ENCODE measurements around the gene ABCA10. TPM values are rescaled to one million over a fixed set of nuclear protein-coding genes. Genes with fewer than 3 reads are reported as not detected.

ABCA10 gene
- total RNA-seq, 4 donors from 2014 or later = 0.23 to 7.8 (median 1.9) TPM

DNA sequence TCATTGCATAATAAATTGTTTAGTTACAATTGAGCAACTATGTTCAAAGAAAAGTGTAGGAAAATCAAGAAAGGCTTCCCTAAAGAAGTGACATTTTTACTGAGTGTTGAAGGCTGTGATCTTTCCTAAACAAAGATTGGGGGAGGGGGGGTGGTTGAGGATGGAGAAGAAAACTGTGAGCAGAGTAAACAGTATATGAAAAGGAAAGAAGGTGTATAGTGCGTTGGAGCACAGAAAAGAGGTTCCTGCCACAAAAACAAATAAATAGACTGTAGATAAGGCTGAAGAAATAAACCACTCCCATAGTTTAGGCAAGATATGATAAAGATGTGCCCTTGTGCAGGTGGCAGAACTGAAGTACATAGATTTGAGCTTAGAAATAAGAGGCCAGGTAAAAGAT lies 8.5 kb downstream of the ABCA10 start:
- Histone ChIP-seq H3K36me3 (peaks cover 0 to 11% (median 0%) of the 10 kb centered on the region in 3 donors), H3K4me3 (no peak overlapping the region), H3K4me1 (no peaks in the 10 kb centered on the region), H3K27ac (no peak overlapping the region), H3K27me3 (no peaks in the 10 kb centered on the region), H3K9me3 (no peaks in the 10 kb centered on the region)
- TF ChIP-seq CTCF (IDR thresholded peaks at IDR 0.05) (no peak), POLR2A (IDR thresholded peaks at IDR 0.05) (no peak)
- DNase-seq = no peak
- 57 to 71% methylated on average over 1 of the region's 1 CpG for WGBS, 2 donors
- intact Hi-C loops (cut with DNase I) = no loop called here

DNA sequence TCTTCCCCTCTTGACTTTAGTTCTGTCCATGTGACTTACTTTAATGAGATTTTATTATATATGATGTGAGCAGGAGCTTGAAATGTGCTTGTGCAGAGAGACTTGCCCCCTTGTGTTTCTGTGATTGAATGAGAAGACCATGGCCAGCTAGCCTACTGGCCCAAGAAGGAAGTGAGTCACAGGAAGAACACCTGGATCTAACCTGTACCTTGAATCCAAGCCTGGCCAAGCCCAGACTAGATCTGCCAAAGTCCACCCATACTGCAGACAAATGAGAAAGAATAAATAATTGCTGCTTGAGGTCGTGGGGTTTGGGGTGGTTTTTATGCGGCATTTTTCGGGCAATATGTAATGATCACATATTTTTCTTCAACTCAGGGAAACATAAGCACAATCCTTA lies 9.6 kb downstream of the ABCA10 start:
- Histone ChIP-seq H3K4me3 (no peak overlapping the region), H3K27ac (no peak overlapping the region), H3K36me3 (peaks cover 0 to 11% (median 0%) of the 10 kb centered on the region in 3 donors), H3K4me1 (no peaks in the 10 kb centered on the region), H3K9me3 (no peaks in the 10 kb centered on the region), H3K27me3 (no peaks in the 10 kb centered on the region)
- WGBS, 2 donors = 75 to 81% methylated on average over 3 of the region's 3 CpGs
- TF ChIP-seq CTCF (IDR thresholded peaks at IDR 0.05) = no peak
- no peak for TF ChIP-seq POLR2A (IDR thresholded peaks at IDR 0.05)
- intact Hi-C loops (cut with DNase I) = no loop called here
- no peak for DNase-seq

DNA sequence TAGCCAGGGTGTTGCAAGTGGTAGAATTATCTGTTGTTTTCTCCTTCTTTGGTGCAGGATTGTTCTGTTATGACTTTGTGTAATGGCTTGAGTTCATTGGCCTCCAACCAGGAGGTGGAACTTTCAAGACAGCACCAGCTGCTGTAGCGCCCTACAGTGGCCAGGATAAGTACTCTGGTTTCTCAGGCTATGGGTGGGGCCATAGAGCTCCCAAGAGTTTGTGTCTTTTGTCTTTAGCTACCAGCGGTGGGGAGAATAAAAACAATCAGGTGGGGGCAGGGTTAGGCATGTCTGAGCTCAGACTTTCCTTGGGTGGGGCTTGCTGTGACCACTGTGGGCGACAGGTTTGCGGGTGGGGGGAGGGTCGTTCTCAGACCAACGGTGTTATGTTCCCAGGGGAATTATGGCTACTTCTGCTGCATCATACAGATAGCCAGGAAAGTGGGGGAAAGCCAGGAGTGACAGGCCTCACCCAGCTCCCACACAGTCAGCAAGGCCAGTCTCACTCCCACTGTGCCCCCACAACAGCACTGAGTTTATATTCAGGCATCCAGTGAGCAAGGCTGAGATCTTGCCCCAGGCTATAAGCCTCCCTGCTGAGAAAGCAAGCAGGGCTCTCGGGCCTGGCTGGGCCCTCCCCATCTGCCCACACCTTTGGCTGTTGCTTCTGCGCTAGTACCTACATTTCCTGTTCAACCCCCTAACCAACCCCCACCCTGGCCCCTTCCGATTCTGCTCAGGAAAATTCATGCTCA lies 15.4 kb downstream of the ABCA10 start:
- peaks cover 0 to 11% (median 0%) of the 10 kb centered on the region in 3 donors for H3K36me3 ChIP-seq
- TF ChIP-seq CTCF (IDR thresholded peaks at IDR 0.05) (no peak), POLR2A (IDR thresholded peaks at IDR 0.05) (no peak)
- 78 to 88% methylated on average over 8 of the region's 9 CpGs for WGBS, 2 donors
- H3K4me1 ChIP-seq = no peaks in the 10 kb centered on the region
- no peaks in the 10 kb centered on the region for H3K9me3 ChIP-seq
- intact Hi-C loops (cut with DNase I) = no loop called here
- H3K27ac ChIP-seq = no peak overlapping the region
- DNase-seq = no peak
- no peaks in the 10 kb centered on the region for H3K27me3 ChIP-seq
- no peak overlapping the region for H3K4me3 ChIP-seq

- 77 to 84% methylated on average over 2 of the region's 2 CpGs for WGBS, 2 donors
- TF ChIP-seq CTCF (IDR thresholded peaks at IDR 0.05) (no peak), POLR2A (IDR thresholded peaks at IDR 0.05) (no peak)
- peaks cover 0 to 10% (median 0%) of the 10 kb centered on the region in 3 donors for H3K36me3 ChIP-seq
- no peak overlapping the region for H3K4me3 ChIP-seq
- H3K27me3 ChIP-seq = no peaks in the 10 kb centered on the region
- intact Hi-C loops (cut with DNase I) = no loop called here
- H3K9me3 ChIP-seq = no peaks in the 10 kb centered on the region
- no peak for DNase-seq
- no peaks in the 10 kb centered on the region for H3K4me1 ChIP-seq
- no peak overlapping the region for H3K27ac ChIP-seq
Observed at GRCh38 chr17:69208640-69209039, 20.0 kb downstream of the ABCA10 start.

DNA sequence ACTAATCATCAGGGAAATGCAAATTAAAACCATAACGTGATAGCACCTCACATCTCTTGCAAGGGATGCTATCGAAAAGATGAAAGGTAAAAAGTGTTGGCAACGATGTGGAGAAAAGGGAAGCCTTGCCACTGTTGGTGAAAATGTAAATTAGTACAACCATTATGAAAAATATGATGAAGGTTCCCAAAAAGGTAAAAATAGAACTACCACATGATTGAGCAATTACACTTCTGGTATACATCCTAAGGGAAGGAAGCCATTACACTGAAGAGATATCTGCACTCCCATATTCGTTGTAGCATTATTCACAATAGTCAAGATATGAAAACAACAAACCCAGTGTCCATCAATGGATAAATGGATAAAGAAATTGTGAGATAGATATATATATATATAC lies 21.5 kb downstream of the ABCA10 start:
- no peak overlapping the region for H3K4me3 ChIP-seq
- no peaks in the 10 kb centered on the region for H3K27me3 ChIP-seq
- TF ChIP-seq CTCF (IDR thresholded peaks at IDR 0.05) = no peak
- TF ChIP-seq POLR2A (IDR thresholded peaks at IDR 0.05) = no peak
- 73 to 78% methylated on average over 4 of the region's 4 CpGs for WGBS, 2 donors
- H3K4me1 ChIP-seq = no peaks in the 10 kb centered on the region
- intact Hi-C loops (cut with DNase I) = no loop called here
- H3K27ac ChIP-seq = no peak overlapping the region
- no peak for DNase-seq
- H3K36me3 ChIP-seq = no peaks in the 10 kb centered on the region
- no peaks in the 10 kb centered on the region for H3K9me3 ChIP-seq

All from esophagus squamous epithelium (tissue), 5 donors.